K562 (cell line): ENCODE data around the gene CACNA1I. TPM values are rescaled to one million over a fixed set of nuclear protein-coding genes. Genes with fewer than 3 reads are reported as not detected.
A peak's percentile ranks its signal among the peaks of the same experiment; 100 is the strongest.

Experiments used
- ATAC-seq: fragments of 200-7000 bp; cut with Tn5 transposase; 3 replicates; pipeline ENCODE4 v1.9.1; 2020; ENCODE audit warnings: moderate library complexity
- BruUV-seq: library from RNA; stranded (reverse); fragments of 400-500 nt; replicated peaks from 2 replicates; lab custom pipeline; 2021; lab: Mats Ljungman, UMichigan
- CTCF ChIA-PET: fragments of 300-600 bp; formaldehyde crosslinking; extraction: SDS; loops from one replicate; lab custom pipeline; 2021; ENCODE audit warnings: low intra/inter-chr PET ratio; lab: Yijun Ruan, JAX
- POLR2A ChIA-PET: fragments of 300-600, 350-650 bp; sonication (Branson Sonifier 250); formaldehyde crosslinking; extraction: SDS; loops from one replicate; lab custom pipeline; 2021; ENCODE audit warnings: antibody characterized with exemption, inconsistent platforms; lab: Yijun Ruan, JAX
- DNase-seq, 4 experiments: peaks; one replicate each; pipeline versions ENCODE4 v3.0.0 to v3.0.0-alpha.2; 2011 to 2018; ENCODE audit warnings: low spot score in 3 of 4, mixed read lengths in 3 of 4; ENCODE audit errors: extremely low read depth in 1 of 4
- FAIRE-seq: peaks from 2 replicates; lab custom pipeline; 2011; peaks lifted over from hg19 to GRCh38; lab: Jason Lieb, UNC
- H2AFZ ChIP-seq: 2 replicates; pipeline ENCODE4 v1.6.0; 2011; ENCODE audit warnings: low read depth, low read length, control low read depth, inconsistent platforms
- H3K27ac ChIP-seq: fragments of 200-600 bp; 3 replicates; pipeline ENCODE4 v1.8.0; 2011; ENCODE audit warnings: low read depth, mild to moderate bottlenecking, control low read depth, inconsistent platforms, low read length, moderate library complexity, mixed read lengths; ENCODE audit errors: extremely low read depth
- H3K27me3 ChIP-seq, 2 experiments: fragments of 300-600 bp in 1 of 2; 2 replicates in 1 of 2; 3 replicates in 1 of 2; pipeline versions ENCODE4 v1.6.0 to v1.8.0; 2011; ENCODE audit warnings: inconsistent platforms in 2 of 2, low read length in 2 of 2, mild to moderate bottlenecking in 1 of 2, mixed read lengths in 1 of 2, moderate library complexity in 1 of 2; ENCODE audit not compliant: control insufficient read depth in 2 of 2, insufficient read depth in 2 of 2
- H3K36me3 ChIP-seq: fragments of 300-600 bp; 3 replicates; pipeline ENCODE4 v1.8.0; 2011; ENCODE audit warnings: mild to moderate bottlenecking, low read length, inconsistent platforms; ENCODE audit not compliant: control insufficient read depth, insufficient read depth
- H3K4me1 ChIP-seq, 2 experiments: fragments of 200-600 bp in 1 of 2; replicated peaks in 1 of 2; 2 replicates in 1 of 2; 3 replicates in 1 of 2; pipeline versions ENCODE4 v1.5.1 to v1.8.0; 2011; ENCODE audit warnings: inconsistent platforms in 2 of 2, low read length in 2 of 2, mild to moderate bottlenecking in 1 of 2, mixed read lengths in 1 of 2, moderate library complexity in 1 of 2; ENCODE audit not compliant: control insufficient read depth in 2 of 2, insufficient read depth in 2 of 2
- H3K4me2 ChIP-seq: 2 replicates; pipeline ENCODE4 v1.6.1; 2011; ENCODE audit warnings: low read length, control low read depth, inconsistent platforms, mixed read lengths; ENCODE audit not compliant: insufficient read depth
- H3K4me3 ChIP-seq: fragments of 200-600 bp; sonication (generic), shearing (Covaris generic); 2 replicates; pipeline ENCODE4 v1.5.1; 2016; ENCODE audit warnings: control low read depth, inconsistent platforms
- H3K79me2 ChIP-seq: fragments of 200-600 bp; 3 replicates; pipeline ENCODE4 v1.8.0; 2011; ENCODE audit warnings: low read length, inconsistent platforms; ENCODE audit not compliant: control insufficient read depth, insufficient read depth
- H3K9ac ChIP-seq, 2 experiments: 2 replicates each; pipeline versions ENCODE4 v1.6.0 to v1.6.1; 2011; ENCODE audit warnings: low read depth in 2 of 2, low read length in 2 of 2, control low read depth in 1 of 2, inconsistent platforms in 1 of 2, mild to moderate bottlenecking in 1 of 2, mixed read lengths in 1 of 2; ENCODE audit not compliant: insufficient read depth in 1 of 2
- H3K9me1 ChIP-seq: one replicate; pipeline ENCODE4 v1.6.0; 2011; ENCODE audit warnings: inconsistent platforms, mild to moderate bottlenecking, low read length, moderate library complexity; ENCODE audit not compliant: control insufficient read depth, insufficient read depth
- H3K9me3 ChIP-seq: replicated peaks from 2 replicates; pipeline ENCODE4 v1.5.1; 2011; ENCODE audit warnings: low read depth, low read length, inconsistent platforms; ENCODE audit not compliant: control insufficient read depth, insufficient read depth
- H4K20me1 ChIP-seq: replicated peaks from 2 replicates; pipeline ENCODE4 v1.6.1; 2011; ENCODE audit warnings: low read length, inconsistent platforms, mixed read lengths; ENCODE audit not compliant: control insufficient read depth, insufficient read depth
- ADNP ChIP-seq: fragments of 200-800 bp; sonication (Bioruptor generic); IDR thresholded peaks from 2 replicates; pipeline ENCODE4 v1.6.1; 2016; ENCODE audit warnings: missing genetic modification characterization, missing compliant biosample characterization
- BCOR ChIP-seq: fragments of 450-650 bp; IDR thresholded peaks from 2 replicates; pipeline ENCODE4 v1.6.1; 2016
- CBX8 ChIP-seq: fragments of 200-600 bp; sonication (generic); IDR thresholded peaks from 2 replicates; pipeline ENCODE4 v1.6.1; 2012; ENCODE audit warnings: borderline replicate concordance, mixed run types, low read depth, mild to moderate bottlenecking, moderate library complexity, mixed read lengths, low read length, control low read depth, inconsistent platforms; ENCODE audit not compliant: poor library complexity, severe bottlenecking; ENCODE audit errors: extremely low read depth
- DDX20 ChIP-seq: fragments of 450-650 bp; IDR thresholded peaks from 2 replicates; pipeline ENCODE4 v1.6.1; 2016; ENCODE audit warnings: missing genetic modification characterization, low read depth, mild to moderate bottlenecking, missing compliant biosample characterization, moderate library complexity
- FOXK2 ChIP-seq, 2 experiments: fragments of 450-650 bp; IDR thresholded peaks in 1 of 2; conservative IDR thresholded peaks in 1 of 2; 2 replicates each; pipeline ENCODE4 v1.6.1; 2016; ENCODE audit warnings: low read depth in 2 of 2, mild to moderate bottlenecking in 1 of 2
- HDAC2 ChIP-seq: fragments of 450-650 bp; IDR thresholded peaks from 2 replicates; pipeline ENCODE4 v1.6.1; 2016; ENCODE audit warnings: mild to moderate bottlenecking
- KDM1A ChIP-seq, 2 experiments: fragments of 450-650 bp; IDR thresholded peaks; 2 replicates each; pipeline ENCODE4 v1.6.1; 2016; ENCODE audit warnings: mild to moderate bottlenecking in 2 of 2
- MAFK ChIP-seq: IDR thresholded peaks from 2 replicates; pipeline ENCODE4 v1.6.1; 2011; ENCODE audit warnings: low read length, improper control_type of control experiment
- NR2C1 ChIP-seq, 2 experiments: fragments of 450-650 bp; IDR thresholded peaks; 2 replicates each; pipeline ENCODE4 v1.6.1; 2017; ENCODE audit warnings: mild to moderate bottlenecking in 2 of 2, antibody characterized with exemption in 1 of 2, inconsistent platforms in 1 of 2, missing compliant biosample characterization in 1 of 2, missing genetic modification characterization in 1 of 2
- PHF20 ChIP-seq: fragments of 450-650 bp; IDR thresholded peaks from 2 replicates; pipeline ENCODE4 v1.6.1; 2018; ENCODE audit not compliant: partially characterized antibody
- RBM25 ChIP-seq: fragments of 200-400 bp; formaldehyde crosslinking; IDR thresholded peaks from 2 replicates; pipeline ENCODE4 v1.6.1; 2018; ENCODE audit warnings: low read length, low read depth, moderate library complexity; ENCODE audit not compliant: severe bottlenecking
- SP2 ChIP-seq: IDR thresholded peaks from 2 replicates; pipeline ENCODE4 v1.6.1; 2011; ENCODE audit warnings: mild to moderate bottlenecking, low read depth, low read length, moderate library complexity; ENCODE audit not compliant: poor library complexity, severe bottlenecking; ENCODE audit errors: extremely low read depth
- SRSF7 ChIP-seq: fragments of 200-400 bp; formaldehyde crosslinking; optimal IDR thresholded peaks from 2 replicates; pipeline ENCODE3; 2017; ENCODE audit warnings: mild to moderate bottlenecking, low read depth, low read length
- WGBS: fragments of 100-300 bp; shearing (Covaris generic); methylation state at CpG from one replicate; pipeline ENCODE4 v1.1.6; 2016; ENCODE audit warnings: low coverage, mixed read lengths; ENCODE audit not compliant: insufficient coverage; ENCODE audit errors: missing lambda C conversion rate; 5-methylcytosine and 5-hydroxymethylcytosine counted together
- in situ Hi-C: fragments of 300-500 bp; cut with MboI; formaldehyde crosslinking; loops from 4 replicates; pipeline ENCODE4 v1.15.0; 2018; ENCODE audit warnings: inconsistent platforms, mixed read lengths
- intact Hi-C: fragments of 100-400 bp; cut with micrococcal nuclease; formaldehyde crosslinking; loops from 2 replicates; pipeline ENCODE4 v1.14.2; 2022
- polyA plus RNA-seq, 8 experiments: library from polyadenylated mRNA; depleted of rRNA in 4 of 8; stranded (reverse) in 5 of 8; unstranded in 3 of 8; fragments of >200 nt; fragmentation: Nextera tagmentation in 2 of 8; fragmentation: Illumina TruSeq in 1 of 8; extraction: Ambion mirVana in 2 of 8; extraction: Trizol in 1 of 8; gene quantifications; 2 replicates each; pipeline versions ENCODE4 v1.2.1 to v1.2.3, GENCODE V29; 2011 to 2014; ENCODE audit warnings: inconsistent platforms in 1 of 8, missing spikeins in 1 of 8
- total RNA-seq, 7 experiments: library from RNA; depleted of rRNA in 6 of 7; stranded (reverse); fragments of >200 nt in 6 of 7; fragmentation: Illumina TruSeq in 2 of 7; extraction: Trizol in 2 of 7; gene quantifications; 2 replicates each; pipeline versions ENCODE4 v1.2.1 to v1.2.3, GENCODE V29; 2011 to 2021; ENCODE audit warnings: low replicate concordance in 1 of 7
- TF ChIP-seq, protein P1 (sequence below): fragments of 250-450 bp; sonication (Bioruptor Pico); IDR thresholded peaks from 2 replicates; pipeline ENCODE4 v1.4.0; 2020
- TF ChIP-seq, protein P2 (sequence below): fragments of 250-450 bp; sonication (Bioruptor Pico); IDR thresholded peaks from 2 replicates; pipeline ENCODE4 v1.5.0; 2021

Gene CACNA1I
- total and polyA plus RNA-seq, 9 of the 15 experiments (the other 6 are each of a cell fraction or from before 2014, with no cell fraction given), result 0.01 to 0.79 (median 0.32) TPM; not detected in 1

DNA sequence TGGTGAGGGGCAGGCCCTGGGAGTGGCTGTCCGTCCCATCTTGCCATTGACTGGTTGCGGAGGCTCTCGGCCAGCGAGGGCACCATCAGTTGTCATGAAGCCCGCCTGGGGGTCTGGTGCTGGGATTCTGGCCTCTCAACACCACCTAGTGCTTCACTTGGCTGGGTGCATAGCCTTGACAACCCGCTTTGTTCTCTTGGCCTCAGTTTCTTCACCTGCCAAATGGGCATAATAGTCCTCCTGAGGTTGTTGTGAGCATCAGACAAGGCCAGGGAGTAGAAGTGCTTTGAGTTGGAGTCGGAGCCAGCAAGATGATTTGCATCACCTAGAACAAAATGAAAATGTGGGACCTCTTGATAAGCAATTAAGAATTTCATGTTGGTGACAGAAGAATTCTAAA, 1.5 kb upstream of the CACNA1I start:
- Histone ChIP-seq H3K4me2 (no peak overlapping the region), H3K36me3 (no peaks in the 10 kb centered on the region), H3K27me3 (no peaks in the 10 kb centered on the region), H3K9me1 (no peaks in the 10 kb centered on the region), H3K4me1 (peaks cover 0 to 31% of the 10 kb centered on the region in 2 experiments; a peak in 3 of 5 replicates), H3K9ac (no peak overlapping the region), H2AFZ (no peak overlapping the region), H3K79me2 (no peaks in the 10 kb centered on the region), H4K20me1 (no peaks in the 10 kb centered on the region), H3K4me3 (no peak overlapping the region), H3K27ac (no peak overlapping the region), H3K9me3 (no peaks in the 10 kb centered on the region)
- WGBS, result 75% methylated on average over 5 of the region's 7 CpGs
- TF ChIP-seq BCOR, result peak; percentile 72
- TF ChIP-seq HDAC2, result 0 out of 2 replicates have a peak, but pooled peaks have one; percentile 29
- TF ChIP-seq MAFK, result no peak
- TF ChIP-seq DDX20 (tag), result no peak
- peak; percentile 27 to 38; a peak in 2 of 4 replicates for TF ChIP-seq KDM1A (IDR thresholded peaks at IDR 0.05)
- TF ChIP-seq ADNP (tag), result peak; percentile 77
- TF ChIP-seq RBM25, result peak; percentile 87
- DNase-seq, result no peak
- ATAC-seq, result no peak
- in situ Hi-C loops, result no loop called here
- BruUV-seq, result no TSS peak
- FAIRE-seq, result no peak
- ChIA-PET POLR2A (no interaction called here), CTCF (no interaction called here)
- intact Hi-C loops, result no loop called here

DNA sequence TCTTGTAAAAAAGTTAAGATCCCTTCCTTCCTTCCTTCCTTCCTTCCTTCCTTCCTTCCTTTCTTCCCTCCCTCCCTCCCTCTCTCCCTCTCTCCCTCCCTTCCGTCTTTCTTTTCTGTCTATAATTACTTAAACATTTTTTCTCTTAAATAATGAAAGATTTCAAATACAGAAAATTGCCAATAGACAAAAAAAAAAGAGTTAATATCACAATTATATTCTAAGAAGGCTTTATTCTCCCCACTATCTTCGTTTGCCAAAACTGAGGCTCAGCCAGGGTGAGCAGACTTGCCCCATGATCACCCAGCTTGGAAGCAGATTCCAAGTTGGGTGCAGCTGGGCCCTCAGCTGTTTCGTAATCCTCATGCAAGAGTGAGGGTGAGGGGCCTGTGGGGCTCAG, 327 bp upstream of the CACNA1I start:
- Histone ChIP-seq H2AFZ (no peak overlapping the region), H3K9ac (no peak overlapping the region), H3K9me1 (no peaks in the 10 kb centered on the region), H3K4me1 (peaks cover 9 to 39% of the 10 kb centered on the region in 2 experiments; a peak in 4 of 5 replicates), H3K79me2 (no peaks in the 10 kb centered on the region), H3K36me3 (no peaks in the 10 kb centered on the region), H3K27me3 (no peaks in the 10 kb centered on the region), H3K4me3 (no peak overlapping the region), H3K27ac (no peak overlapping the region), H3K9me3 (no peaks in the 10 kb centered on the region), H3K4me2 (no peak overlapping the region), H4K20me1 (no peaks in the 10 kb centered on the region)
- no peak for FAIRE-seq
- in situ Hi-C loops (no loop called here), intact Hi-C loops (no loop called here)
- ATAC-seq, result no peak
- BruUV-seq, result no TSS peak
- 45% methylated on average over 3 of the region's 3 CpGs for WGBS
- CTCF ChIA-PET, result no interaction called here
- no peak for DNase-seq
- POLR2A ChIA-PET, result interaction anchor here (1.1 kb wide), 1 partner anchor 12 kb away, joined by 3 read pairs; no protein-coding TSS in a partner anchor
- TF ChIP-seq SRSF7 (no peak), NR2C1 (IDR thresholded peaks at IDR 0.05) (no peak), NR2C1 (tag; IDR thresholded peaks at IDR 0.05) (no peak), FOXK2 (conservative IDR thresholded peaks at IDR 0.05 in 1 of 2, IDR thresholded peaks at IDR 0.05 in 1 of 2; ENCODE audit: low read depth in 2 of 2) (no peak), CBX8 (no peak), PHF20 (no peak), SP2 (no peak)
- TF ChIP-seq, protein P1, sequence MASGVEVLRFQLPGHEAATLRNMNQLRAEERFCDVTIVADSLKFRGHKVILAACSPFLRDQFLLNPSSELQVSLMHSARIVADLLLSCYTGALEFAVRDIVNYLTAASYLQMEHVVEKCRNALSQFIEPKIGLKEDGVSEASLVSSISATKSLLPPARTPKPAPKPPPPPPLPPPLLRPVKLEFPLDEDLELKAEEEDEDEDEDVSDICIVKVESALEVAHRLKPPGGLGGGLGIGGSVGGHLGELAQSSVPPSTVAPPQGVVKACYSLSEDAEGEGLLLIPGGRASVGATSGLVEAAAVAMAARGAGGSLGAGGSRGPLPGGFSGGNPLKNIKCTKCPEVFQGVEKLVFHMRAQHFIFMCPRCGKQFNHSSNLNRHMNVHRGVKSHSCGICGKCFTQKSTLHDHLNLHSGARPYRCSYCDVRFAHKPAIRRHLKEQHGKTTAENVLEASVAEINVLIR (CRISPR knock-in tag), result no peak
- TF ChIP-seq, protein P2, sequence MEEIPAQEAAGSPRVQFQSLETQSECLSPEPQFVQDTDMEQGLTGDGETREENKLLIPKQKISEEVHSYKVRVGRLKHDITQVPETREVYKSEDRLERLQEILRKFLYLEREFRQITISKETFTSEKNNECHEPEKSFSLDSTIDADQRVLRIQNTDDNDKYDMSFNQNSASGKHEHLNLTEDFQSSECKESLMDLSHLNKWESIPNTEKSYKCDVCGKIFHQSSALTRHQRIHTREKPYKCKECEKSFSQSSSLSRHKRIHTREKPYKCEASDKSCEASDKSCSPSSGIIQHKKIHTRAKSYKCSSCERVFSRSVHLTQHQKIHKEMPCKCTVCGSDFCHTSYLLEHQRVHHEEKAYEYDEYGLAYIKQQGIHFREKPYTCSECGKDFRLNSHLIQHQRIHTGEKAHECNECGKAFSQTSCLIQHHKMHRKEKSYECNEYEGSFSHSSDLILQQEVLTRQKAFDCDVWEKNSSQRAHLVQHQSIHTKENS (CRISPR knock-in tag), result no peak
